B cell (primary cell): ENCODE data around the gene MAPKAPK3.

ENCODE experiments used
- CTCF ChIP-seq: fragments of 200-600 bp; IDR thresholded peaks from one replicate; pipeline ENCODE4 v1.8.0; 2022; ENCODE audit warnings: antibody characterized with exemption, mild to moderate bottlenecking
- EZH2 ChIP-seq: IDR thresholded peaks from 2 replicates; pipeline ENCODE4 v1.6.1; 2012; ENCODE audit warnings: borderline replicate concordance, low read depth, mild to moderate bottlenecking, moderate library complexity, low read length; ENCODE audit not compliant: insufficient read depth, poor library complexity, severe bottlenecking

- TF ChIP-seq CTCF (no peak), EZH2 (no peak)
Observed at GRCh38 chr3:50587806-50588758, 28.9 kb upstream of the MAPKAPK3 start.
